Immature natural killer cell (primary cell): ENCODE data around the gene MAP3K7. TPM values are rescaled to one million over a fixed set of nuclear protein-coding genes. Genes with fewer than 3 reads are reported as not detected.
"Not testable (repeated sequence)": the region's sequence is repeated elsewhere in the genome, so short reads cannot be mapped to it uniquely, and the experiment has no call there.

Source experiments
- DNase-seq, 3 donors: peaks; one replicate each; pipeline ENCODE4 v3.0.0; 2022; ENCODE audit warnings: mixed read lengths in 1 of 3
- H3K27ac Mint-ChIP-seq, 6 donors: one replicate each; pipeline ENCODE4 v1.8.0; 2020; ENCODE audit warnings: mixed read lengths in 6 of 6, mild to moderate bottlenecking in 5 of 6, inconsistent platforms in 4 of 6, moderate library complexity in 3 of 6
- H3K27me3 Mint-ChIP-seq, 3 donors: one replicate each; pipeline ENCODE4 v1.8.0; 2020 to 2021; ENCODE audit warnings: low read depth in 3 of 3, mild to moderate bottlenecking in 3 of 3, mixed read lengths in 3 of 3, moderate library complexity in 3 of 3, inconsistent platforms in 1 of 3
- H3K36me3 Mint-ChIP-seq, 3 donors: one replicate each; pipeline ENCODE4 v1.8.0; 2020; ENCODE audit warnings: mixed read lengths in 3 of 3, inconsistent platforms in 2 of 3, mild to moderate bottlenecking in 2 of 3
- H3K4me1 Mint-ChIP-seq, 2 donors: one replicate each; pipeline ENCODE4 v1.8.0; 2020; ENCODE audit warnings: inconsistent platforms in 2 of 2, mild to moderate bottlenecking in 2 of 2, mixed read lengths in 2 of 2, moderate library complexity in 1 of 2
- H3K4me3 Mint-ChIP-seq, 5 donors: one replicate each; pipeline ENCODE4 v1.8.0; 2020; ENCODE audit warnings: mild to moderate bottlenecking in 5 of 5, mixed read lengths in 5 of 5, inconsistent platforms in 3 of 5, moderate library complexity in 3 of 5
- H3K9me3 Mint-ChIP-seq, 6 donors: one replicate each; pipeline ENCODE4 v1.8.0; 2020; ENCODE audit warnings: mild to moderate bottlenecking in 6 of 6, mixed read lengths in 6 of 6, inconsistent platforms in 4 of 6, moderate library complexity in 3 of 6
- polyA plus RNA-seq, 3 donors: library from polyadenylated mRNA; unstranded; fragments of 300-500 nt; fragmentation: Illumina TruSeq; gene quantifications; one replicate each; pipeline ENCODE4 v1.2.3, GENCODE V29; 2021

MAP3K7 gene
- polyA plus RNA-seq, 3 donors from 2014 or later: 15.7 to 26.4 (median 24.8) TPM

DNA sequence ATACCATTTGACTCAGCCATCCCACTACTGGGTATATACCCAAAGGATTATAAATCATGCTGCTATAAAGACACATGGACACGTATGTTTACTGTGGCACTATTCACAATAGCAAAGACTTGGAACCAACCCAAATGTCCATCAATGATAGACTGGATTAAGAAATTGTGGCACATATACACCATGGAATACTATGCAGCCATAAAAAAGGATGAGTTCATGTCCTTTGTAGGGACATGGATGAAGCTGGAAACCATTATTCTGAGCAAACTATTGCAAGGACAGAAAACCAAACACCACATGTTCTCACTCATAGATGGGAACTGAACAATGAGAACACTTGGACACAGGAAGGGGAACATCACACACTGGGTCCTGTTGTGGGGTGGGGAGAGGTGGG lies 19.2 kb downstream of the MAP3K7 start:
- not testable (repeated sequence) for H3K27me3 Mint-ChIP-seq, H3K27ac Mint-ChIP-seq, H3K9me3 Mint-ChIP-seq, H3K4me3 Mint-ChIP-seq, DNase-seq
- Mint-ChIP-seq H3K36me3 (peaks cover 14 to 50% (median 47%) of the 10 kb centered on the region in 3 donors), H3K4me1 (peaks cover 40 to 61% of the 10 kb centered on the region in 2 donors)

DNA sequence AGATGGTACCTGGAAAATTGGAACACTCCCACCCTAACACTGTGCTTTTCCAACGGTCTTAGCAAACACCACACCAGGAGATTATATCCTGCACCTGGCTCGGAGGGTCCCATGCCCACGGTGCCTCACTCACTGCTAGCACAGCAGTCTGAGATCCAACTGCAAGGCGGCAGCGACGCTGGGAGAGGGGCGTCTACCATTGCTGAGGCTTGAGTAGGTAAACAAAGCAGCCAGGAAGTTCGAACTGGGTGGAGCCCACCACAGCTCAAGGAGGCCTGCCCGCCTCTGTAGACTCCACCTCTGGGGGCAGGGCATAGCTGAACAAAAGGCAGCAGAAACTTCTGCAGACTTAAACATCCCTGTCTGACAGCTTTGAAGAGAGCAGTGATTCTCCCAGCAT lies 24.5 kb downstream of the MAP3K7 start:
- DNase-seq: peak; percentile 13 to 33 (median 23)
- H3K4me1 Mint-ChIP-seq: peaks cover 60 to 79% of the 10 kb centered on the region in 2 donors
- not testable (repeated sequence) for H3K9me3 Mint-ChIP-seq, H3K27me3 Mint-ChIP-seq
- H3K36me3 Mint-ChIP-seq: peaks cover 19 to 55% (median 51%) of the 10 kb centered on the region in 3 donors
- peak overlapping the region; percentile 45 to 76 (median 59) for H3K4me3 Mint-ChIP-seq
- H3K27ac Mint-ChIP-seq: peak overlapping the region; percentile 74 to 89 (median 85)

DNA sequence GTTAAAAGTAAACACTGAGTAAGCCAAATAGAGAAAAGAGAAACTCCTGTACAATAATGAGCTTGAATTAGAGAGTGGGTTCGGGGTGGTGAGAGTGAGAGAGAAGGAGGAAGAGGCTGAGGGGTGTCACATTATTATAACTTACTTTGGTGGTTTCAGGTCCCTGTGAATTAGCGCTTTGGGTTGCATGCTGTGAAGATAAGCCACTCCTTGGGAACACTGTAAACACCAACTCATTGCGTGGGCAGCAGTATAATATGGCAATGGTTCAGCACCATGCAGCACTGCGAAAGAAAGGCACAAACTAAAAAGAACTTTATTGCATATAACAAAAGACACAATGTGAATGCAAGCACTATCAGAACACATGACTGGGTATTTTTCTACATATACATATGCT lies 26.9 kb downstream of the MAP3K7 start:
- Mint-ChIP-seq H3K36me3 (peaks cover 18 to 45% (median 41%) of the 10 kb centered on the region in 3 donors), H3K4me1 (peaks cover 56 to 64% of the 10 kb centered on the region in 2 donors), H3K4me3 (peak overlapping the region; percentile 67 to 77 (median 75)), H3K27me3 (no peaks in the 10 kb centered on the region), H3K9me3 (peaks cover 0 to 7% (median 1%) of the 10 kb centered on the region in 6 donors), H3K27ac (peak overlapping the region; percentile 63 to 93 (median 82))
- peak; percentile 41 to 53 (median 43) for DNase-seq

DNA sequence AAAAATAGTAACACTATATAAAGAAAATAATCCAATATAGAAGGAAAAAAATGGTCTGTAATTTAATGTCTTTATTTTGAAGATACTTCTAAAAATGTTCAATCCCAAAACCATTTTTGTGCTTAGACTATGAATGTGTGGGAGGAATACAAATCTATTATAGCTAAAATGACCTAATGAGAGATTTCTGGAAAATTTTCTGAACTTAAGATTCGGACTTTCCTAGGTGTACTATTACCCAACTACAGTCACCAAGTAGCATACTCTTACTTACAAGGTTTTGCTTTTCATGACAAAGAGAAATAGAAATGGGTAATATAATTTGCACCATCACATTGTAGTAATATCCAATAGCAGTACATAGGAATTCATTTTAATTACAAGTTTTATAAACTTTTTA lies 29.9 kb downstream of the MAP3K7 start:
- no peak overlapping the region for H3K4me3 Mint-ChIP-seq
- peaks cover 30 to 35% of the 10 kb centered on the region in 2 donors for H3K4me1 Mint-ChIP-seq
- no peak overlapping the region for H3K27ac Mint-ChIP-seq
- no peak for DNase-seq
- no peaks in the 10 kb centered on the region for H3K9me3 Mint-ChIP-seq
- peaks cover 19 to 31% (median 21%) of the 10 kb centered on the region in 3 donors for H3K36me3 Mint-ChIP-seq
- no peaks in the 10 kb centered on the region for H3K27me3 Mint-ChIP-seq

DNA sequence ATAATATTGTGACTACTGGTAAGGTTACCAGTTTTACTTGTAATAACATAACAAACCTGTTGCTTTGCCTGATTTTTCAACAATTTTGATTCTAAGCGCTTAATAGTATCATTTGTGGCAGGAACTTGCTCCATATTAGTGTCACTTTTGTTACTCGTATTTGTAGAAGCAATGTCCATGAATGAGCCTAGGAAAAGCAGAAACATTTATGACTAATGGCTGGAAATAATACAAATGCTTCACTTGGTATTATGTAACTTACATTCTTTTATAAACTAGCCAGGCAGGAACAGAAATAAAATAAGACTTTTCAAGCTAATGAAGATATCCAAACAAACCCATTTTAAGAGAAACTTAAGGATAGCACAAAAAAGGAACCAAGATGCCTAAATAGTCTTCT lies 38.9 kb downstream of the MAP3K7 start:
- H3K36me3 Mint-ChIP-seq: peaks cover 34 to 58% (median 41%) of the 10 kb centered on the region in 3 donors
- peaks cover 0 to 2% (median 0%) of the 10 kb centered on the region in 3 donors for H3K27me3 Mint-ChIP-seq
- no peak overlapping the region for H3K27ac Mint-ChIP-seq
- H3K4me3 Mint-ChIP-seq: no peak overlapping the region
- no peaks in the 10 kb centered on the region for H3K9me3 Mint-ChIP-seq
- H3K4me1 Mint-ChIP-seq: no peaks in the 10 kb centered on the region
- DNase-seq: no peak

DNA sequence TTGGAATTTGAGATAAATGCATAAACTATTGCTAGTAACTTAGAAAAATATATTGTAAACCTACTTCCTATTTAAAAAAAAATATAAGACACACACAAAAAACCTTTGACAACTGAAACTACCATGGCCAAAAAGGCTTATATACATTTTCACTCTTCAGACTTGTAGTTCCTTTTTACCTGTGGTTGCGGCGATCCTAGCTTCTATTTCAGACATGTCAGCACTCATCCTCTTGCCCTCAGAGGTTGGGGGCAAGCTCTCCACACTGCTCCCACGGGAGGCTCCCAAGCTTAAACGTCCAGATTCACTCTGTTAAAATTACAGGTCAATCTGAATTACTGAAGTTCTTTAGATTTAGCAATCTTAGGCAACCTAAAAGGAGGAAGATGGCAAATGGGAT lies 39.8 kb downstream of the MAP3K7 start:
- peaks cover 28 to 58% (median 43%) of the 10 kb centered on the region in 3 donors for H3K36me3 Mint-ChIP-seq
- H3K4me1 Mint-ChIP-seq: no peaks in the 10 kb centered on the region
- H3K4me3 Mint-ChIP-seq: no peak overlapping the region
- H3K27ac Mint-ChIP-seq: peak overlapping the region in 2 of 6 donors; percentile 41 to 79
- no peak for DNase-seq
- H3K9me3 Mint-ChIP-seq: no peaks in the 10 kb centered on the region
- H3K27me3 Mint-ChIP-seq: peaks cover 0 to 2% (median 0%) of the 10 kb centered on the region in 3 donors

DNA sequence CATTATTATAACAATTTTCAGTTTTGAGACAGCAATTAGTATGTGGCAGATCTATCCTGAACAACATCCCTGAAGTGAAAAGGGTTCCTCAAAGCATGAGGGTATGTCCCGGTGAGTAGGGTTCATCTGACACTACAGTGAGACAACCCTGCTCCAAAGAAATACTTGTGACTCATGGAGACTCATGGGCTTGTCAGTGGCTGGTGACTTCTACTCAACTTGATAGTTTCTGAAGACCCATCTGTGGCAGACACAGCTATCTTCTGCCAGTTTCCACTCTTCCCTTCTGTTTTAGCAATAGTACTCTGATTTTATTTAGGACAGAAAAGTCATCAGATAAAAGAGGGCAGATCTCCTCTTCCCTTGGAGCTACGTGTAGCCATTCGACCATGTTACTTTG lies 41.4 kb downstream of the MAP3K7 start:
- H3K27ac Mint-ChIP-seq: no peak overlapping the region
- H3K36me3 Mint-ChIP-seq: peaks cover 25 to 60% (median 38%) of the 10 kb centered on the region in 3 donors
- no peaks in the 10 kb centered on the region for H3K9me3 Mint-ChIP-seq
- no peak overlapping the region for H3K4me3 Mint-ChIP-seq
- H3K27me3 Mint-ChIP-seq: no peaks in the 10 kb centered on the region
- H3K4me1 Mint-ChIP-seq: no peaks in the 10 kb centered on the region
- DNase-seq: no peak

DNA sequence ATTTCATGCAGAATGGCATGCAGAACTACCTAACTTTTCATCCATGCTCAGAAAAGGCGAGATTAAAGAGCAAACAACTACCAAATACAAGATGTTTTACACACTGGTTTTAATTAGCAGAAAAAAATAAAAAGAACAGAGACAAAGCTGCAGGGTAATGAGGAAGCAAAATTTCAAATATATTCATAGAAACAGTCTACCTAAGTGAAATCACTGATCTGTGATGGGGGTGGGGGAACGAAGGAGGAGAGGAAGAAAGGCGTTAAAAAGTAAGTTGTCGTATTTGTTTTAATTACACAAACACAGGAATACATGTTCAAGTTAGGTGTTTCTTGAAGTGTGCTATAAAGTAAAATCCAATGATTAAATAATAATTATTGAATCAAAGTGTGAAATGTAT lies 42.1 kb downstream of the MAP3K7 start:
- Mint-ChIP-seq H3K4me1 (no peaks in the 10 kb centered on the region), H3K27ac (no peak overlapping the region), H3K36me3 (peaks cover 25 to 60% (median 38%) of the 10 kb centered on the region in 3 donors), H3K4me3 (no peak overlapping the region), H3K27me3 (no peaks in the 10 kb centered on the region), H3K9me3 (no peaks in the 10 kb centered on the region)
- no peak for DNase-seq

DNA sequence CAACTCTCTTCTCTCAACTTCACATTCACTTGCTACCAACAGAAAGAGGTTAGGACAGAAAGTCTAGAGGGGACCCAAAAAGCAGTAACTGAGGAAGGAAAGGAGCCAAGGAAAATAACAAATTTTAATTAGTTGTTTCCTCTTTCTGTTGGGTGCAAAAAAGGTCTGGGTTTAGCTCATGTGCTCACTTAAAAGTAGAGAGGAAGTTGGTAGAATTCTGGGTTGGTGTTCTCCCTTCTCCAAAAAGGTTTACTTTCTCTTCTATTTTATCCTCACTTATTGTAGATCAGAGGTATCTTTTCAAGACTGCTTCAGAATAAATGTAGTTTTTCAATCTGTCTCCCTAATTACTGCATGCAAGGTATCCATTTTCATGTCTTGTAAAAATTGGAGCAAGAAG lies 42.8 kb downstream of the MAP3K7 start:
- no peak for DNase-seq
- no peaks in the 10 kb centered on the region for H3K9me3 Mint-ChIP-seq
- peak overlapping the region in 2 of 6 donors; percentile 21 to 33 for H3K27ac Mint-ChIP-seq
- H3K4me3 Mint-ChIP-seq: no peak overlapping the region
- no peaks in the 10 kb centered on the region for H3K4me1 Mint-ChIP-seq
- peaks cover 25 to 55% (median 37%) of the 10 kb centered on the region in 3 donors for H3K36me3 Mint-ChIP-seq
- no peaks in the 10 kb centered on the region for H3K27me3 Mint-ChIP-seq

DNA sequence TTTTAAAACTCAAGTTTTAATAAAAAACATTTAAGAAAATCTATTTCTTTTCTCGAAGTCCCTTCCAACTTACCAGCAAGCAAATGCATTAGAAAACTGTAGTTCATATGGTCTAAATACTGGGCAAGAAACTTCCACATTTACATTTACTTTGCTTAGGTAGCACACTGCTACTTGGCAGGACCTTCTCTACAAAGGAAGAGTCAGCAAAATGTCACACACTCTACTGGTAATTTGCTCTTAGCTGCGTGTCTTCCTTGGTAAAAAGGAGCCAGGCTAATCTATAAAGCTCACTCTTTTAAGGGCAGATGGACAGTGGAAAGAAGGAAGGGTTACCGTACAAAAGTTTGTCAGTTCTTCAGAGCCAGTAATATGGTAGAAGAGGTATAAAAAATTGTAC lies 45.7 kb downstream of the MAP3K7 start:
- DNase-seq: no peak
- Mint-ChIP-seq H3K27ac (no peak overlapping the region), H3K9me3 (no peaks in the 10 kb centered on the region), H3K36me3 (peaks cover 21 to 46% (median 30%) of the 10 kb centered on the region in 3 donors), H3K4me1 (peaks cover 0 to 2% of the 10 kb centered on the region in 2 donors), H3K27me3 (peaks cover 0 to 1% (median 0%) of the 10 kb centered on the region in 3 donors), H3K4me3 (no peak overlapping the region)

DNA sequence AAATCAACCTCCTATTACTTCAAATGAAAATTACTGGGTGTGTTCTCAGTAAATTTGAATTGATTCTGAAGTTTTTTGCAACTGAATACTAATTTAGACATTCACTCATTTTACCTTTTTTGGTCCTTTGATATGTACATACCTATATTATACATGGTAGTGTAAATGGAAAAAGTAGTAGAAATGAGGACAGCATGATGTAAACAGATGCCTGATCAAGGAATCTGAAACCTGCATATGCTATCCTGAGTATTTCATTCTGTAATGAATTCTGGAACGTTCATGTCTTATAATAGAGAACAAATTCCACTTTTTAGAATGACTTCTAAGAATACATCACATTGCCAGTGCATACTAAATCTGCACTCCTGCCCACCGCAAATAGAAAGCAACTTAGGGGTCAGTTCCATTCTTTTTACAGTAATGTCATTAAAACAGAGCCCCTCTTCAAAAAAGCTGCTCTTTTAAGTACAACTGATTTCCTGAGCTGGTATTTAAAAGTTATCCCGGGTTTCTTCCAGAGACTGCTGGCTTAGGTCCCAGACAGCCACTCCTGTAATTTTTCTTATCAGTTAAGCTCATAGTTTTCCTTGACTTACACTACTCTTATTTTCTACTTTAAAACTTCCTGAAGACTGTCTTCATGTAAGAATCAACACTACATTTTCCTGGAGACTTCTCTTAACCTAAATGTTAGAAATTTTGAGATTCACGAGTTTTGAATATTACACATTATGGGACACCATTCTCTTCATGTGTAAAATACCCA lies 48.4 kb downstream of the MAP3K7 start:
- peak overlapping the region in 1 of 6 donors; percentile 65 for H3K27ac Mint-ChIP-seq
- H3K9me3 Mint-ChIP-seq: no peaks in the 10 kb centered on the region
- DNase-seq: no peak
- peaks cover 14 to 15% of the 10 kb centered on the region in 2 donors for H3K4me1 Mint-ChIP-seq
- H3K36me3 Mint-ChIP-seq: peaks cover 12 to 27% (median 16%) of the 10 kb centered on the region in 3 donors
- H3K27me3 Mint-ChIP-seq: peaks cover 0 to 1% (median 0%) of the 10 kb centered on the region in 3 donors
- H3K4me3 Mint-ChIP-seq: no peak overlapping the region

DNA sequence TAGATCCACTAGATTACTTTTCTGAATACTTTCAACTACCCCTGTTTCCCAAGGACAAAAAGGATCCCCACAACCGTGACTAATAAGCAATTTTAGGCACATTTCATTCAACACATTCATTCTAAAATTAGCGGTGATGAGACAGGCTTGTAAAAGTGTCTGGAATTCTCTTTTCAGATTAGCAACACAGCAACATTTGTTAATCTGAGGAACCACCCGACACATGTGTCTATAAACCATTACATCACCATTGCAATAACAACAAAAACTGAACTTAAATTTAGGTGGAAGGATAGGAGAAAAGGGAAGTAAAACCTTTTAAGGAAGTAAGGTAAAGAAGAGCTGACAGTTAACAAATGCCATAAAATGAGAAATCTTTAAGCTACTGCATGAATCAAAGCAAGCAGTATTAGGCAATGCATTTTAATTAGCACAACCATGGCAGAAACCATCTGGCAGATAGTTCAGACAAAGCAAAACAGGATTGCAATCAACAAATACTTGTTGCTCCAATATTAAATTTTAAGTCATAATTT lies 49.1 kb downstream of the MAP3K7 start:
- Mint-ChIP-seq H3K4me3 (no peak overlapping the region), H3K27ac (peak overlapping the region in 1 of 6 donors; percentile 65), H3K4me1 (peaks cover 21 to 22% of the 10 kb centered on the region in 2 donors), H3K27me3 (peaks cover 0 to 1% (median 0%) of the 10 kb centered on the region in 3 donors), H3K36me3 (peaks cover 9 to 29% (median 12%) of the 10 kb centered on the region in 3 donors), H3K9me3 (peaks cover 0 to 2% (median 0%) of the 10 kb centered on the region in 6 donors)
- DNase-seq: no peak

DNA sequence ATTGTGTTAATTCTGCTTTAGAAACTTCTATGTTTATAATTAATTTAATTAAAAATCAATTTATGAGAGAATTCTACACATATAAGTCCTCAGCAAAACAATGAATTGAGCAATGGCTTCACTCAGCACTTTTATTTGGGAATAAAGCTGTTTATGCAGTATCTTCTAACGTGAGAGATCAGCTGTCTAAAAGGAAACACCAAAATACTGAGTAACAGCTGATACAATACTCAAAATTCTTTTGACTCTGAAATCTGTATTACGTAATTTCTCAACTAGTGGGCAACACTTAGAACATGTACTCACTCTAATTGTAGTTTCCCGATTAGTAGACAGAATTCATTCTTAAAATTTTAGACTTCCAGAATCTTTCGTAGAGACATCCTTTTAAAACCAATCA lies 49.8 kb downstream of the MAP3K7 start:
- H3K4me1 Mint-ChIP-seq: peaks cover 29% of the 10 kb centered on the region in 2 donors
- peaks cover 4 to 29% (median 12%) of the 10 kb centered on the region in 3 donors for H3K36me3 Mint-ChIP-seq
- no peak overlapping the region for H3K27ac Mint-ChIP-seq
- no peak overlapping the region for H3K4me3 Mint-ChIP-seq
- peaks cover 0 to 1% (median 0%) of the 10 kb centered on the region in 3 donors for H3K27me3 Mint-ChIP-seq
- no peak for DNase-seq
- H3K9me3 Mint-ChIP-seq: peaks cover 0 to 2% (median 0%) of the 10 kb centered on the region in 6 donors

DNA sequence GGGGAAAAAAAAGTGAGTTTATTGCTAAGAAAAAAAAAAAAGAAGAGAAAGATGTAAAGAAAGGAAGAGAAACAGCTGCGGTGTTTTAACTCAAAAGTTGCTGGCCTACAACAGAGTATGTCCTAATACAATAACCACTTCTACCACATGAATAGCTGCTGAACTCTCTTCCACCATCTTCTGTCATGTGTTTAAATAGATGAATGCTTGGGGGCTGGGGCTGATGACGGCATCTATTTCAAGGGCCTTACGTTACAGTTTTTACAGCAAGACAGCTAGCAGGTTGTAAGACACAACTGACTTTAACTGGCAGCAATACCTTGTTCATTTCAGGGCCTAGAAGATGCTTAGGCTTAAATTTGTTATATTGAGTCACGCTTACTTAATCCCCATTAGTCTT lies 50.4 kb downstream of the MAP3K7 start:
- H3K36me3 Mint-ChIP-seq: peaks cover 4 to 27% (median 12%) of the 10 kb centered on the region in 3 donors
- no peak overlapping the region for H3K27ac Mint-ChIP-seq
- DNase-seq: no peak
- H3K4me3 Mint-ChIP-seq: no peak overlapping the region
- H3K4me1 Mint-ChIP-seq: peaks cover 32 to 34% of the 10 kb centered on the region in 2 donors
- H3K9me3 Mint-ChIP-seq: peaks cover 0 to 2% (median 0%) of the 10 kb centered on the region in 6 donors
- peaks cover 0 to 1% (median 0%) of the 10 kb centered on the region in 3 donors for H3K27me3 Mint-ChIP-seq
